HG03460 (cell line): ENCODE results near the gene GALNT2.

ENCODE experiments used
- ATAC-seq: cut with Tn5 transposase; IDR thresholded peaks from one replicate; pipeline ENCODE4 v1.9.1; 2021; ENCODE audit not compliant: unreplicated experiment

GALNT2 gene

DNA sequence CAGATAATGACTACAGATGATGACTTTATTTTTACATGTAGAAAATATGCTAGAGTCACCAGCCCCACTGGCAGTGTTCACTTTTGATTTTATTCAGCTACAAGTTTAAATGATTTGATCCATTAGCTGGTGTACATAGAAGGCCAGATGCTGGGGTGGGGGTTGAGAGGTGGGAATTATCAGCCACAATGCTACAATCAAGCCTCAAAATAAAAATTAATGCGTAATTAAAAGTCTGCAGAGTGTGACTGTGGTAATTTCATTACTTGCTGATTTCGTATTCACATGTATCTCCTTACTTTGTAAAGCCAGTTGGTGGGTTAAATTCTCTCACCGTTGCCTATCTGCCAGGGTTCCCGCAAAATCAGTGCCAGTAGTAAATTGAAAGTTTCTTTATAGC is 109.3 kb downstream of the GALNT2 start:
- no peak for ATAC-seq

GRCh38 chr1:230176871-230177411 is 109.9 kb downstream of the GALNT2 start:
- ATAC-seq = no peak

- ATAC-seq = no peak
Observed at GRCh38 chr1:230179249-230179648, 112.2 kb downstream of the GALNT2 start.

DNA sequence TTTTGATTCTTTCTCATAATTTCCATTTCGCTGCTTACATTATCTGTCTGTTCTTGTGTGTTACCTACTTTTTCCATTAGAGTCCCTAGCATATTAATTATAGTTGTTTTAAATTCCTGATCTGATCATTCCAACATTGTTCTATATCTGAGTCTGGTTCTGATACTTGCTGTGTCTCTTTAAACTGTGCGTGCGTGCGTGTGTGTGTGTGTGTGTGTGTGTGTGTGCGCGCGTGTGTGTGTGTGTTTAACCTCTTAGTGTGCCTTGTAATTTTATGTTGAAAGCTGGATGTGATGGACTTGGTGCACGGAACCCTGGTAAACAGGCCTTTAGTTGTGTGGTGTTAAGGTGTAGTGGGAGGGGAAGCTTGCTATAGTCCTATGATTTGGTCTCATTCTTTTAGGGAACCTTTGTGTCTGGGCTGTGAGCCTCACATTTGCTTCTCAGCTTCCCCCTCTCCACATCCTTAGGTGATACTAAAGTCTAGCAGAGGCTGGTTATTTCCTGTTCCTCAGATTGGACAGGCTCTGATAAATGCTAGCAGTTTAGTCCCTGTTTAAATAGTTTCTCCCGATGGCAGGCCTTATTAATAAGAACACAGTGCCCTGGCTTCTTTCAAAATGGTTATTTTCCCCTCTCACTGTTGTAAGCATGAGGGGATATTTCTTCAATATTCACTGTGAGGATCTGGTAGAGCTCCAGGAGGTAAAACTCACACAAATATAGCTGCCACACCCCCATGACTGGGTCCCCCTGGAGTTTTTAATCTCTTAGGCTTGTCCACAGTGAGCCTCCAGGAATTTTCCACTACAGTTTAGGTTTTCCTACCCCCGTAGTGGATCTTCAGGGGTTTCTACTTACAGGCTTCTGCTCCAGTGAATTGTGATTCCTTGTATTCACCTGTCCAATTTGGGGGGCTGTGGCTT is 118.3 kb downstream of the GALNT2 start:
- ATAC-seq = no peak

DNA sequence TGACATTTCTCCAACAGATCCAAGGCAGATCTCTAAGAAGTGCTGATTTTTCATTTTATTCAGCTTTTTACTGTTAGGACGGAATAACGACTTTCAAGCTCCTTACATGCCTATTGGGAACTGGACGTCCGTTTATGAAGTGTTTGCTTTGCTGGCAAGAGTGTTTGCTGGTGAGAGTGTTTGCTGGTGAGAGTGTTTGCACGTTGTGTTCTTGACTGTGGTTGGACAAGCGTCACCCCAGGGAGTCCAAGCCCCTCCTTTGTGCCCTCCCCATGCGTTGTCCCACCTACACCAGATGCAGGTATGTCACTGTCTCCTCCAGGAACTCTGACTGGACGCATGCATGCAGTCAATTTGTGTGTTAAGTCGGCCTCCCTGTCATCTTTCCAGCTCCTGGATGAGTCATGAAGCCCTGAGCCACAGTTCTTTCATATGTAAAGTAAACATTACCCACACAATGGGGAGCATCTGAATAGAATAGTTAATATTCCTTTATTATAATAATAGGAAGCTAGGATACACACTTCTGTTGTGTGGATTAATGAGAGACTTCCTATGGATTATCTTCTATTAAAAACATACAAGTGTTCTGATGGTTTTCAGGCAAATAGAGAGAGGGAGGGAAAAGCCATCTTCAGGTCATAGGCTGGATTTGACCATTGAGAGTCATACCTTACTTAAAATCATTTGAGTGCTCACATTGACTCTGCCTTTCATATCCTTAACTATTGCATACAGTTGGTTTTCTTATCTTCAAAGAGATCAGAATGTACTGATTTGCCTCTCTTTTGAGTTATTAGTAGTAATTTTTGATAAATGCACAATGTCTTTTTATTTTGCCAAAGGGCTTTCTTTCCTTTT is 119.2 kb downstream of the GALNT2 start:
- ATAC-seq = no peak

- ATAC-seq = no peak
Observed at GRCh38 chr1:230186874-230187273, 119.8 kb downstream of the GALNT2 start.

GRCh38 chr1:230187290-230187689 is 120.3 kb downstream of the GALNT2 start:
- ATAC-seq = no peak

DNA sequence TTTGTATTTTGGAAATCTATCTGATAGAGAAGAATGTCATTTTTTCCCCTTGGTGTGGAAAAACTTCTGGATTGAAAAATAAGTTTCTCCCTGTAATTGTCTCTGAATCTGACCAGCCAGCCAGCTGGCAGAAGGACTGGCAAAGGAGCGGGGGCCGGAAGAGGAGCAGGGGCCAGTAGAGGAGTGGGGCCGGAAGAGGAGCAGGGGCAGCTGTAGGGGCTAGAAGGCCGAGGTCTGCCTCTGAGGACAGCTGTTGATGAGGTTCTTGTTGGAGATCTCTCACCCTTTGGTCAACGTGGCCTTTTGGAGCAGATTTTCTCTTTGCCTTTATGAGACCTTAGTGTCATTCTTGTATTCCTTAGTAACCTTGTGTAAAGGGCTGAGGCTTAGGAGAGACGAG is 121.8 kb downstream of the GALNT2 start:
- ATAC-seq = no peak

GRCh38 chr1:230189341-230189740 is 122.3 kb downstream of the GALNT2 start:
- ATAC-seq = no peak

DNA sequence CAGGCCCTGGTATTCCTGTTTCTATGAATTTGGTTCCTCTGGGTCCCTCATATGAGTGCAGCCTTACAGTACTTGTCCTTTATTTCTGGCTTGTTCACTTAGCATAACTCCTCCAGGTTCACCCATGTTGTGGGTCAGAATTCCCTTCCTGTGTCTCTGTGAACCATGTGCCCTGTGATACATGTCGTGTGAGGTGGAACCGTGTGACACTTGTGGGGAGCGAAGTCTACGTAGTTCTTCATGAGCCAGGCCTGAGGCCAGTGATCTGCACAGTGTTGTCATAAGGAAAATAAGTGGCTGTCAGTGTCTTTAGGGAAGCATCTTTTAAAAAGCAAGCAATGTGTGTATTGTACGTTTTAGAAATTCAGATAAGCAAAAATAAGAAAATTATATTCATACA is 122.8 kb downstream of the GALNT2 start:
- ATAC-seq = no peak

GRCh38 chr1:230191079-230191804 is 124.2 kb downstream of the GALNT2 start:
- no peak for ATAC-seq

DNA sequence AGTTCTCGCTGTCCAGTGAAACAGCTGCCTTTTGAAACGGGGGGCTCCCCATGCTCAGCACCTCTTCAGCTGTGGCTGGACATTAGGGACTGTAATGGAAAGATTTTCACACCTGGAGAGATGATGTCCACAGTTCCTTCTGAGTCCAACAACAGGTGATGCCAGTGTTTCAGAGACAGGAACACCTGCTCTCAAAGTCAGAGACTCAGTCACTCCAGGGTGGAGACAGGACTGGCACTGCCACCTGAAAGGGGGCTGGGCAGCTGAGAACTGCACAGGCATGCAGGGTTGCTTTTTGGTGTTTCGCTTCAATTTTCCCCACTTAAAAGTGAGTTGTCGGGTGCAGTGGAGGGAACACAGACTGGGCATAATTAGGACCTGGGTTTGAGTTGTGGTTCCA is 124.8 kb downstream of the GALNT2 start:
- no peak for ATAC-seq

GRCh38 chr1:230194525-230194924 is 127.5 kb downstream of the GALNT2 start:
- no peak for ATAC-seq

DNA sequence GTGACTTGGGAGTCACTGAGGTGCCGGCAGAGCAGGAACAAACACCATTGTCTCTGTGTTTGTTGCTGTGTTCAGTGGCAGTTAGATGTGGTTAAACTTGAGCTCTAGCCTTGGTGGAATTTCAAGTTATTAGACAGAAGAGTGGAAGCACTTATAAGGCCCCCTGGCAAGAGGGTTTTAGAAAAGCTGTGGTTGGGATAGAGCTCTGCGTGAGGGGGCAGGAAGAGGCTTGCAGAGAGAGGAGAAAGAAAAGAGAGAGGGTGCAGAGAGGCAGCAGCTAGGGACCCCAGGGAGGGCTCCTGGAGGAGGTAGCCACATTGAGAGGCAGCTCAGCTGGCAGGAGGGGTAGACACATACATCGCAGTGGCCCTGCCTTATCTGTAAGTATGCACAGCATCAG is 128.2 kb downstream of the GALNT2 start:
- no peak for ATAC-seq

DNA sequence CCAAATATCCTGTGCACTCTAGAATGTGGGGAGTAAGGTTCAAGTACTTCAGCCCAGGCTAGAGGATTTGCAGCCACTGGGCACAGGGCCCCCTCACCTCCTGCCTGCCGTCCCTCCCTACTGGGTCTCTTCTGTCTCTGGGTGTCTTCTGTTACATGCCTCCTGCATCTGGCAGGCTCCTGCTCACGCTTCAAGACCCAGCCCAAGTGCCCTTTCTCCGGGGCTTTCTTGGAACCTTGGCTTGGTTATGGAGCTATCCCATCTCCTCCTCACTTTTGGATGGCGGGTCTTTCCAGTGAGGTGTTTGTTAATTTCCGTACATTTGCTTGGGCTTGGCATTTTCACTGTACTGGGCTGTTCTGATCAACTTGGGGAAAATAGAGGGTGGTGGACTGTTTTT is 129.0 kb downstream of the GALNT2 start:
- no peak for ATAC-seq

DNA sequence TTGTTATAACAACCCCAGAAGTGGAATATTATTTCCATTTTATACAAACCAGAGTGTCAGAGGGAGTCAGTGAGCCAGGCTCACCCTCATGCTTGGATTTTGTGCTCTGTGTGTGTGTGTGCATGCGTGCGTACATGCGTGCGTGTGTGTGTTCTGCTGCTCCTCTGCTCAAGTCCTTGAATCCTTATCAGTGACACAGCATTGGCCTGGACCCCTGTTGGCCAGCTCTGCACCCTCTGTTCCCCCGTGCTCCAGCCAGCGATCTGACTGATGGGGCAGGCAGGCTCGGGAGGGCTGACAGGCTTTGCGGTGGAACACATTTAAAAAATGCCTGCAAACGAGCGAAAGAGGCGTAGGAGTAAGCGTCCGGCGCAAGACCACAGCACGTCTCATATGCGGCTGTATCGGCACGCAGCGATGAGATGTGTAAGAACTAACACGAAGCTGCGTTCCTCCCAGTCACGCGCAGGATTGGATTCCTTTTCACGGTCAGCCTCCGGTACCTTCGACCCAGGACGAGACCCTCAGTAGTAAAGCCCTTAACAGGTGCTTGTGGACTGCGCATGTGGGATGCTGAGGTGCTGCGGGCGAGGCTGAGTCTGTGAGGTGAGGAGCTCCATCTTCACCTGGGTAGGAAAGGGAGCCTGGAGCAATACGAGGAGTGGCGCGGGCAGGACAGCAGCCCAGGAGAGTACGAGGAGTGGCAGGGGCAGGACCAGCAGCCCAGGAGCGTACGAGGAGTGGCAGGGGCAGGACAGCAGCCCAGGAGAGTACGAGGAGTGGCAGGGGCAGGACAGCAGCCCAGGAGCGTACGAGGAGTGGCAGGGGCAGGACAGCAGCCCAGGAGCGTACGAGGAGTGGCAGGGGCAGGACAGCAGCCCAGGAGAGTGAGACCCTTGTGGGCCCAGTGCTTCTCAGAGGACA is 130.9 kb downstream of the GALNT2 start:
- no peak for ATAC-seq

- no peak for ATAC-seq
Observed at GRCh38 chr1:230199034-230199433, 132.0 kb downstream of the GALNT2 start.

DNA sequence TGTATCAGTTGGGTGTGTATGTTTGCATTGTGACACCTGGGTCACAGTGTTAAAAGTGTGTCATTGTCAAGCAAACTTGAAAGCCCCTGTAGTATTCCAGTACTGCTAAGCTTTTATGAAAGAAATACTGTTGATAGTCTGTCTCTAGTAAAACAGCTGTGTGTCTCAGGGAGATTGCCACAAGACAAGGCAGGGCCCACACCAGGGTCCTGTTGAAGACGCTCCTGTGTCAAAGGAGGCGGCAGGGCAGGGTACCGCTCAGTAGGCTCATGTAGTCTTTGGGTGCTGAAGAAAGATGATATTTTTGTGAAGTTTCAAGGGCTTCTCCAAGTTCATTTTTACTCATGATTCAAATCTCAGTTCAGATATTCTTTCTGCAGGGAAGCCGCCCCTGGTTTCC is 132.5 kb downstream of the GALNT2 start:
- no peak for ATAC-seq

- no peak for ATAC-seq
Observed at GRCh38 chr1:230200276-230200675, 133.2 kb downstream of the GALNT2 start.

GRCh38 chr1:230201445-230201844 is 134.4 kb downstream of the GALNT2 start:
- ATAC-seq = no peak
